ENCODE data around the gene RAB9B.

- TF ChIP-seq CTCF (IDR thresholded peaks at IDR 0.05) (no peak), POLR2A (IDR thresholded peaks at IDR 0.05) (no peak)
These were observed 50.4 kb downstream of the RAB9B start for GRCh38 chrX:103781706-103782105.
